HCT116 (cell line): Measurements from ENCODE around the gene SLC51A. TPM values are rescaled to one million over a fixed set of nuclear protein-coding genes. Genes with fewer than 3 reads are reported as not detected.
"Not testable (repeated sequence)": the region's sequence is repeated elsewhere in the genome, so short reads cannot be mapped to it uniquely, and the experiment has no call there.

ENCODE experiments used
- ATAC-seq: fragments of 200-7000 bp; cut with Tn5 transposase; 2 replicates; pipeline ENCODE4 v1.9.1; 2020; ENCODE audit warnings: mild to moderate bottlenecking, moderate library complexity
- BruUV-seq: library from RNA; stranded (reverse); fragments of 400-500 nt; replicated peaks from 2 replicates; lab custom pipeline; 2021; lab: Mats Ljungman, UMichigan
- CTCF ChIA-PET: fragments of 300-600 bp; sonication (Branson Sonifier 250); formaldehyde crosslinking; loops from one replicate; lab custom pipeline; 2021; ENCODE audit warnings: antibody characterized with exemption; lab: Charles Lee
- POLR2A ChIA-PET: fragments of 300-600, 350-600 bp; sonication (Branson Sonifier 250); formaldehyde crosslinking; loops from one replicate; lab custom pipeline; 2021; ENCODE audit warnings: antibody characterized with exemption; lab: Charles Lee
- RAD21 ChIA-PET, 2 experiments: fragments of 300-600 bp; sonication (Branson Sonifier 250); formaldehyde crosslinking; loops; one replicate each; lab custom pipeline; 2023; ENCODE audit warnings: low total read pairs in 2 of 2; ENCODE audit not compliant: uncharacterized antibody in 2 of 2, unreplicated experiment in 2 of 2, low non-redundant PET in 1 of 2; lab: Charles Lee
- DNase-seq: peaks from one replicate; pipeline ENCODE4 v3.0.0-alpha.2; 2010; ENCODE audit warnings: low read depth, low spot score
- H2AFZ ChIP-seq: fragments of 200-600 bp; shearing (Covaris generic), sonication (generic); 2 replicates; pipeline ENCODE4 v1.6.1; 2017; ENCODE audit warnings: low read depth, mixed run types, mixed read lengths, antibody characterized with exemption, low read length; ENCODE audit not compliant: poor library complexity, severe bottlenecking
- H3K27ac ChIP-seq: 2 replicates; pipeline ENCODE4 v1.5.1; 2012; ENCODE audit warnings: low read depth, low read length
- H3K27me3 ChIP-seq: fragments of 200-600 bp; sonication (generic); 2 replicates; pipeline ENCODE4 v1.6.1; 2016; ENCODE audit warnings: mixed run types, low read length, mixed read lengths; ENCODE audit not compliant: insufficient read depth
- H3K36me3 ChIP-seq, 2 experiments: fragments of 200-500 bp in 1 of 2; fragments of 200-600 bp in 1 of 2; sonication (Bioruptor generic) in 1 of 2; sonication (generic) in 1 of 2; 2 replicates each; pipeline versions ENCODE4 v1.5.1 to v1.6.1; 2014 to 2016; ENCODE audit warnings: low read length in 2 of 2, inconsistent platforms in 1 of 2, mixed read lengths in 1 of 2, mixed run types in 1 of 2; ENCODE audit not compliant: insufficient read depth in 2 of 2, control insufficient read depth in 1 of 2
- H3K4me1 ChIP-seq, 2 experiments: fragments of 200-600 bp in 1 of 2; sonication (generic) in 1 of 2; 2 replicates each; pipeline versions ENCODE4 v1.5.1 to v1.6.1; 2012 to 2017; ENCODE audit warnings: low read length in 2 of 2, inconsistent platforms in 1 of 2, mild to moderate bottlenecking in 1 of 2, mixed read lengths in 1 of 2, mixed run types in 1 of 2, moderate library complexity in 1 of 2; ENCODE audit not compliant: insufficient read depth in 2 of 2, control insufficient read depth in 1 of 2
- H3K4me2 ChIP-seq: fragments of 200-600 bp; sonication (generic); 2 replicates; pipeline ENCODE4 v1.6.1; 2017; ENCODE audit warnings: mixed run types, low read length, mixed read lengths
- H3K4me3 ChIP-seq, 2 experiments: fragments of 200-600 bp in 1 of 2; sonication (generic) in 1 of 2; replicated peaks in 1 of 2; 2 replicates each; pipeline ENCODE4 v1.5.1; 2011 to 2016; ENCODE audit warnings: low read length in 2 of 2, control low read depth in 1 of 2, low read depth in 1 of 2, mild to moderate bottlenecking in 1 of 2, mixed read lengths in 1 of 2, mixed run types in 1 of 2
- H3K79me2 ChIP-seq: fragments of 200-600 bp; sonication (generic); 2 replicates; pipeline ENCODE4 v1.6.1; 2017; ENCODE audit warnings: mild to moderate bottlenecking, mixed run types, low read length, moderate library complexity, mixed read lengths; ENCODE audit not compliant: insufficient read depth
- H3K9ac ChIP-seq: fragments of 200-600 bp; sonication (generic); 2 replicates; pipeline ENCODE4 v1.6.1; 2016; ENCODE audit warnings: low read length, mixed read lengths
- H3K9me2 ChIP-seq: fragments of 200-600 bp; sonication (generic), shearing (Covaris generic); 2 replicates; pipeline ENCODE4 v1.6.1; 2017; ENCODE audit warnings: mixed run types, mild to moderate bottlenecking, moderate library complexity; ENCODE audit not compliant: insufficient read depth
- H3K9me3 ChIP-seq, 2 experiments: fragments of 200-500 bp in 1 of 2; fragments of 200-600 bp in 1 of 2; sonication (Bioruptor generic) in 1 of 2; sonication (generic) in 1 of 2; 2 replicates each; pipeline ENCODE4 v1.6.1; 2014 to 2017; ENCODE audit warnings: low read length in 2 of 2, mixed read lengths in 2 of 2, inconsistent platforms in 1 of 2, low read depth in 1 of 2, mild to moderate bottlenecking in 1 of 2, mixed run types in 1 of 2, moderate library complexity in 1 of 2; ENCODE audit not compliant: control insufficient read depth in 1 of 2, insufficient read depth in 1 of 2
- H4K20me1 ChIP-seq: fragments of 200-600 bp; sonication (generic), shearing (Covaris generic); 2 replicates; pipeline ENCODE4 v1.6.1; 2017; ENCODE audit warnings: mixed run types, mild to moderate bottlenecking, moderate library complexity; ENCODE audit not compliant: insufficient read depth
- CBX3 ChIP-seq: IDR thresholded peaks from 2 replicates; pipeline ENCODE4 v1.6.1; 2012; ENCODE audit warnings: low read depth
- CEBPB ChIP-seq: IDR thresholded peaks from 2 replicates; pipeline ENCODE4 v1.6.1; 2012; ENCODE audit warnings: low read depth
- ELF1 ChIP-seq: IDR thresholded peaks from 2 replicates; pipeline ENCODE4 v1.6.1; 2012; ENCODE audit warnings: low read depth, borderline replicate concordance
- EZH2 ChIP-seq: fragments of 200-600 bp; sonication (generic); IDR thresholded peaks from 2 replicates; pipeline ENCODE4 v1.6.1; 2017; ENCODE audit warnings: antibody characterized with exemption, mixed run types
- EZH2phosphoT487 ChIP-seq: fragments of 200-600 bp; IDR thresholded peaks from 2 replicates; pipeline ENCODE4 v1.6.1; 2018; ENCODE audit warnings: antibody characterized with exemption, borderline replicate concordance
- FOSL1 ChIP-seq: IDR thresholded peaks from 2 replicates; pipeline ENCODE4 v1.6.1; 2012; ENCODE audit warnings: low read depth
- JUND ChIP-seq: IDR thresholded peaks from 2 replicates; pipeline ENCODE4 v1.6.1; 2012
- RAD21 ChIP-seq: IDR thresholded peaks from 2 replicates; pipeline ENCODE4 v1.6.1; 2012; ENCODE audit warnings: low read depth, mild to moderate bottlenecking
- SP1 ChIP-seq: IDR thresholded peaks from 2 replicates; pipeline ENCODE4 v1.6.1; 2012; ENCODE audit warnings: low read depth
- YY1 ChIP-seq: IDR thresholded peaks from 2 replicates; pipeline ENCODE4 v1.6.1; 2011; ENCODE audit warnings: low read length, low read depth, moderate library complexity, mild to moderate bottlenecking; ENCODE audit not compliant: insufficient replicate concordance; ENCODE audit errors: extremely low read depth
- ZFX ChIP-seq: fragments of 450-650 bp; IDR thresholded peaks from 2 replicates; pipeline ENCODE4 v1.6.1; 2017
- intact Hi-C: fragments of 100-400 bp; cut with micrococcal nuclease; formaldehyde crosslinking; loops from 2 replicates; pipeline ENCODE4 v1.10.0; 2022
- total RNA-seq: library from RNA; stranded (reverse); gene quantifications from one replicate; pipeline ENCODE4 v1.2.1, GENCODE V29; 2021; ENCODE audit not compliant: unreplicated experiment
- TF ChIP-seq, protein P1 (sequence below): IDR thresholded peaks from 2 replicates; pipeline ENCODE4 v1.6.1; 2011; ENCODE audit warnings: mild to moderate bottlenecking, low read length, moderate library complexity; ENCODE audit not compliant: insufficient replicate concordance; ENCODE audit errors: extremely low read depth
- TF ChIP-seq, protein P2 (sequence below): IDR thresholded peaks from 2 replicates; pipeline ENCODE4 v1.6.1; 2012
- TF ChIP-seq, protein P3 (sequence below), 3 experiments: fragments of 200-600 bp in 1 of 3; sonication (generic) in 1 of 3; IDR thresholded peaks in 2 of 3; conservative IDR thresholded peaks in 1 of 3; 2 replicates each; pipeline ENCODE4 v1.5.1; 2012 to 2017; ENCODE audit warnings: low read depth in 2 of 3, low read length in 2 of 3, antibody characterized with exemption in 1 of 3, borderline replicate concordance in 1 of 3, control low read depth in 1 of 3, mild to moderate bottlenecking in 1 of 3, mixed read lengths in 1 of 3, mixed run types in 1 of 3, moderate library complexity in 1 of 3; ENCODE audit not compliant: insufficient read depth in 1 of 3

Gene SLC51A
- total RNA-seq, 1 experiment from 2014 or later = not detected

DNA sequence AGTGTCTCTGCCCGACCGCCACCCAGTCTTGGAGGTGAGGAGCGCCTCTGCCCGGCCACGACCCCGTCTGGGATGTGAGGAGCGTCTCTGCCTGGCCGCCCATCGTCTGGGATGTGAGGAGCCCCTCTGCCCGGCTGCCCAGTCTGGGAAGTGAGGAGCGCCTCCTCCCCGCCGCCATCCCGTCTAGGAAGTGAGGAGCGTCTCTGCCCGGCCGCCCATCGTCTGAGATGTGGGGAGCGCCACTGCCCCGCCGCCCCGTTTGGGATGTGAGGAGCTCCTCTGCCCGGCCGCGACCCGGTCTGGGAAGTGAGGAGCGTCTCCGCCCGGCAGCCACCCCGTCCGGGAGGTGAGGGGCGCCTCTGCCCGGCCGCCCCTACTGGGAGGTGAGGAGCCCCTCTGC, 27.8 kb downstream of the SLC51A start:
- DNase-seq, BruUV-seq, H3K27me3 ChIP-seq, intact Hi-C loops, RAD21 ChIA-PET, CTCF ChIA-PET, H3K4me3 ChIP-seq, H2AFZ ChIP-seq, H3K9me3 ChIP-seq, H3K4me1 ChIP-seq, ATAC-seq, H4K20me1 ChIP-seq, H3K9me2 ChIP-seq, POLR2A ChIA-PET, H3K79me2 ChIP-seq, H3K9ac ChIP-seq, H3K4me2 ChIP-seq, H3K27ac ChIP-seq: not testable (repeated sequence)
- H3K36me3 ChIP-seq = peaks cover 14 to 18% of the 10 kb centered on the region in 2 experiments; a peak in 3 of 4 replicates

DNA sequence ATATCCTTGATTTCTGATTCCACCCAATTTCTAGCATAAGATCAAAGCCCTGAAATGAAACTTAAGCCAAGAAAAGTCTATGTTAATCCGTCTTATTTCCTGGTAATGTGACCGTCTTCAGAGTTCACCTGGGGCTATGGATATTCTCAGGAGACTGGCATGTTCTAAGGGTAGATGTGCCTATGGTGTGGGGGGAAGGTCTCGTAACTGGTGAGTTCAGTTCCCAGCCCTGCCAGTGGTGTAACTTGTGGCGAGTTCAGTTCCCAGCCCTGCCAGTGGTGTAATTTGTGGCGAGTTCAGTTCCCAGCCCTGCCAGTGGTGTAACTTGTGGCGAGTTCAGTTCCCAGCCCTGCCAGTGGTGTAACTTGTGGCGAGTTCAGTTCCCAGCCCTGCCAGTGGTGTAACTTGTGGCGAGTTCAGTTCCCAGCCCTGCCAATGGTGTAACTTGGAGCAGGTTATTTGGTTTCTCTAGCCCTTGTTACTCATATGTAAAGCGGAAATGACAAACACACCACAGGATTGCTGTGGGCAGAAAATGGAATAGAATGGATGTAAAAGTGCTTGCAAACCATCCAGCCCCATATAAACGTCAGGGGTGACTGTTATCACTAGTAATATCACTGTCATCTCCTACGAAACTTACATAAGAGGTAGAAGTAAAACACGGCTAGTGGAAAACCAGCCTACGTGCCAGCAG, 30.4 kb downstream of the SLC51A start:
- RAD21 ChIA-PET = no interaction called here
- POLR2A ChIA-PET = no interaction called here
- CTCF ChIA-PET = no interaction called here
- Histone ChIP-seq H3K27me3 (no peaks in the 10 kb centered on the region), H4K20me1 (no peaks in the 10 kb centered on the region), H3K4me3 (no peak overlapping the region), H3K9ac (no peak overlapping the region), H3K9me3 (no peaks in the 10 kb centered on the region), H3K27ac (no peak overlapping the region), H3K9me2 (no peaks in the 10 kb centered on the region), H3K4me1 (no peaks in the 10 kb centered on the region), H3K79me2 (peaks cover 5% of the 10 kb centered on the region; the same call in 1 of the 2 replicates), H3K36me3 (peaks cover 10 to 11% of the 10 kb centered on the region in 2 experiments; a peak in 3 of 4 replicates), H3K4me2 (no peak overlapping the region), H2AFZ (no peak overlapping the region)
- ATAC-seq (no peak), DNase-seq (no peak)
- intact Hi-C loops = no loop called here
- no peak for TF ChIP-seq SP1
- TF ChIP-seq CBX3 = no peak
- no peak for TF ChIP-seq FOSL1
- no peak for TF ChIP-seq ZFX
- TF ChIP-seq YY1 = no peak
- TF ChIP-seq, protein P1, sequence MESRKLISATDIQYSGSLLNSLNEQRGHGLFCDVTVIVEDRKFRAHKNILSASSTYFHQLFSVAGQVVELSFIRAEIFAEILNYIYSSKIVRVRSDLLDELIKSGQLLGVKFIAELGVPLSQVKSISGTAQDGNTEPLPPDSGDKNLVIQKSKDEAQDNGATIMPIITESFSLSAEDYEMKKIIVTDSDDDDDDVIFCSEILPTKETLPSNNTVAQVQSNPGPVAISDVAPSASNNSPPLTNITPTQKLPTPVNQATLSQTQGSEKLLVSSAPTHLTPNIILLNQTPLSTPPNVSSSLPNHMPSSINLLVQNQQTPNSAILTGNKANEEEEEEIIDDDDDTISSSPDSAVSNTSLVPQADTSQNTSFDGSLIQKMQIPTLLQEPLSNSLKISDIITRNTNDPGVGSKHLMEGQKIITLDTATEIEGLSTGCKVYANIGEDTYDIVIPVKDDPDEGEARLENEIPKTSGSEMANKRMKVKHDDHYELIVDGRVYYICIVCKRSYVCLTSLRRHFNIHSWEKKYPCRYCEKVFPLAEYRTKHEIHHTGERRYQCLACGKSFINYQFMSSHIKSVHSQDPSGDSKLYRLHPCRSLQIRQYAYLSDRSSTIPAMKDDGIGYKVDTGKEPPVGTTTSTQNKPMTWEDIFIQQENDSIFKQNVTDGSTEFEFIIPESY = no peak
- no peak for TF ChIP-seq JUND
- no peak for TF ChIP-seq EZH2
- no peak for TF ChIP-seq EZH2phosphoT487
- TF ChIP-seq, protein P2, sequence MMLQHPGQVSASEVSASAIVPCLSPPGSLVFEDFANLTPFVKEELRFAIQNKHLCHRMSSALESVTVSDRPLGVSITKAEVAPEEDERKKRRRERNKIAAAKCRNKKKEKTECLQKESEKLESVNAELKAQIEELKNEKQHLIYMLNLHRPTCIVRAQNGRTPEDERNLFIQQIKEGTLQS = no peak
- no peak for TF ChIP-seq ELF1
- TF ChIP-seq RAD21 = no peak
- TF ChIP-seq, protein P3, sequence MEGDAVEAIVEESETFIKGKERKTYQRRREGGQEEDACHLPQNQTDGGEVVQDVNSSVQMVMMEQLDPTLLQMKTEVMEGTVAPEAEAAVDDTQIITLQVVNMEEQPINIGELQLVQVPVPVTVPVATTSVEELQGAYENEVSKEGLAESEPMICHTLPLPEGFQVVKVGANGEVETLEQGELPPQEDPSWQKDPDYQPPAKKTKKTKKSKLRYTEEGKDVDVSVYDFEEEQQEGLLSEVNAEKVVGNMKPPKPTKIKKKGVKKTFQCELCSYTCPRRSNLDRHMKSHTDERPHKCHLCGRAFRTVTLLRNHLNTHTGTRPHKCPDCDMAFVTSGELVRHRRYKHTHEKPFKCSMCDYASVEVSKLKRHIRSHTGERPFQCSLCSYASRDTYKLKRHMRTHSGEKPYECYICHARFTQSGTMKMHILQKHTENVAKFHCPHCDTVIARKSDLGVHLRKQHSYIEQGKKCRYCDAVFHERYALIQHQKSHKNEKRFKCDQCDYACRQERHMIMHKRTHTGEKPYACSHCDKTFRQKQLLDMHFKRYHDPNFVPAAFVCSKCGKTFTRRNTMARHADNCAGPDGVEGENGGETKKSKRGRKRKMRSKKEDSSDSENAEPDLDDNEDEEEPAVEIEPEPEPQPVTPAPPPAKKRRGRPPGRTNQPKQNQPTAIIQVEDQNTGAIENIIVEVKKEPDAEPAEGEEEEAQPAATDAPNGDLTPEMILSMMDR (IDR thresholded peaks at IDR 0.05 in 2 of 3, conservative IDR thresholded peaks at IDR 0.05 in 1 of 3; ENCODE audit: borderline replicate concordance in 1 of 3, insufficient read depth in 1 of 3, low read depth in 2 of 3, low read length in 2 of 3) = no peak
- no peak for TF ChIP-seq CEBPB
- no TSS peak for BruUV-seq
